Stimulated activated CD4-positive, alpha-beta T cell treated with anti-CD3 and anti-CD28 coated beads, Interleukin-4, amount 100 ng/mL, for 1 hour (primary cell): ENCODE measurements around the gene DDX25.
"Not testable (repeated sequence)": the region's sequence is repeated elsewhere in the genome, so short reads cannot be mapped to it uniquely, and the experiment has no call there.

Experiments used
- DNase-seq: peaks from one replicate; pipeline ENCODE4 v3.0.0-alpha.2; 2020

The DDX25 gene

DNA sequence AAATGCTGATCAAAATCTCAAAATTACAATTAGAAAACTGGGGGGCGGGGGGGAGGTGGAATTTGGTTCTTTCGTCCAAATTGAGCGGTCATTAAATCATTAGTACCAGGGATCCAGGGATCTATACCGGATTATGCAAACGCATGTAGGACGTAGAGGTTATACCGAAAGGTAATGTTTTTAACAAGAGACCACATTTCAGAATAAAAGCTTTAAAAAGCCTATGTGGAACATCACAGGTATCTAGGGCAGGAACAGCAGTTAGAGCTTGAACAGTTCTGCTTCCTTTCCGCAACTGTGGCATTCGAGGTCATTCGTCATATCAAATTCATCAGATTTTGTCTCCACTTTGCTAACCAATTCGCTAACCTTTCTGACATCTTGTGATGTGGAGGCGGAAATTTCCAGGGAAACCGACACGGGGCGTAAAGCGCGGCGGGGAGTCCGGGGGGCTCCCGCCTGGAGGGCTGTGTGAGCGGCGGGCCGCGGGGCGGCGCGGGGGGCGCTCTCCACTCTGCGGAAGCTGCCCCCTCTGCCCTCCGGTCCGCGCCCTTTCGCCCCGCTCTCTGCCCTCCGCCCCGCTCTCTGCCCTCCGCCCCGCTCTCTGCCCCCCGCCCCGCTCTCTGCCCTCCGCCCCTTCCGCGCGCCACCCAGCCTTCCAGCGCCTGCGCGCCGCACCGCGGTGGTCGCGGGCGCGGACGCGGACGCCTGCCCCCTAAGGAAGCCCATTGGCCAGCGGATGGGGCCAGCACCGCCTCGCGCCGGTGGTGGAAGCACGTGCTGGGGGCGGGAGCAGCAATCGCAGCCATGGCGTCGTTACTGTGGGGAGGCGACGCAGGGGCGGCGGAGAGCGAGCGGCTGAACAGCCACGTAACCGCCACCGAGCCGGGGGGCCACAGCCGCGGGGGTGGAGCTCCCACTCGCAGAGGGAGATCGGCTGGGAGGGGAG is at the start of gene DDX25:
DDX25 (plus strand) TSS at position 798 of the 949 bp plus-strand sequence; CDS start at position 808, 10 bp downstream.
- DNase-seq: peak; percentile 17

DNA sequence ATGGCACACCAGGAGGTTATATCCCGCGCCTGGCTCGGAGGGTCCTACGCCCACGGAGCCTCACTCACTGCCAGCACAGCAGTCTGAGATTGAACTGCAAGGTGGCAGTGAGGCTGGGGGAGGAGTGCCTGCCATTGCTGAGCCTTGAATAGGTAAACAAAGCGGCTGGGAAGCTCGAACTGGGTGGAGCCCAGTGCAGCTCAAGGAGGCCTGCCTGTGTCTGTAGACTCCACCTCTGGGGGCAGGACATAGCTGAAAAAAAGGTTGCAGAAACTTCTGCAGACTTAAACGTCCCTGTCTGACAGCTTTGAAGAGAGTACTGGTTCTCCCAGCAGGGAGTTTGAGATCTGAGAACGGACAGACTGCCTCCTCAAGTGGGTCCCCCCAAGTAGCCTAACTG is 46.6 kb upstream of the DDX25 start:
- DNase-seq: not testable (repeated sequence)

DNA sequence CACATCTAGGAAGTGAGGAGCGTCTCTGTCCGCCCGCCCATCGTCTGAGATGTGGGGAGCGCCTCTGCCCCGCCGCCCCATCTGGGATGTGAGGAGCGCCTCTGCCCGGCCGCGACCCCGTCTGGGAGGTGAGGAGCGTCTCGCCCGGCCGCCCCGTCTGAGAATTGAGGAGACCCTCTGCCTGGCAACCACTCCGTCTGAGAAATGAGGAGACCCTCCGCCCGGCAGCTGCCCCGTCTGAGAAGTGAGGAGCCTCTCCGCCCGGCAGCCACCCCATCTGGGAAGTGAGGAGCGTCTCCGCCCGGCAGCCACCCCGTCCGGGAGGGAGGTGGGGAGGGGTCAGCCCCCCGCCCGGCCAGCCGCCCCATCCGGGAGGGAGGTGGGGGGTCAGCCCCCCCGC is 41.5 kb upstream of the DDX25 start:
- DNase-seq: not testable (repeated sequence)

DNA sequence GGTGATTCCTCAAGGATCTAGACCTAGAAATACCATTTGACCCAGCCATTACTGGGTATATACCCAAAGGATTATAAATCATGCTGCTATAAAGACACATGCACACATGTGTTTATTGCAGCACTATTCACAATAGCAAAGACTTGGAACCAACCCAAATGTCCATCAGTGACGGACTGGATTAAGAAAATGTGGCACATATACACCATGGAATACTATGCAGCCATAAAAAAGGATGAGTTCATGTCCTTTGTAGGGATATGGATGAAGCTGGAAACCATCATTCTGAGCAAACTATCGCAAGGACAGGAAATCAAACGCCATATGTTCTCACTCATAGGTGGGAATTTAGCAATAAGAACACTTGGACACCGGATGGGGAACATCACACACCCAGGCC is 39.0 kb upstream of the DDX25 start:
- not testable (repeated sequence) for DNase-seq

DNA sequence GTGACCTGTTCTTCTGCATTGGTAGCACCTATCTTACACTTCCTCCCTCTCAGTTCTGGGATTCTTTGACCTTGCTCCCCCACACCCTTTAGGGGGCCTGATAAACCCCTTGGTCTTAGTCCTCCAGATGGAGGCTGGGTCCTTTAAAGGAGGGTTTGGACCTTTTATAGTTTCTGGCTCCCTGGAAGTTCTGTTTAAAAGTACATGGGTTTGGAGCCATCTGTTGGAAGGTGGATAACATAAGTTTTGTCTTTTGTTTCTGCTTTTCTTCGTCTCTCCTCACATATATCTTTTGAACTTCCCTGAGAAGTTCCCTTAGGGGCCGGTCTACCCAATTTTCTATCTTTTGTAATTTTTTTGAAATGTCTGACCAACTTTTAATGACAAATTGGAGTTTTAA is 34.8 kb upstream of the DDX25 start:
- no peak for DNase-seq

DNA sequence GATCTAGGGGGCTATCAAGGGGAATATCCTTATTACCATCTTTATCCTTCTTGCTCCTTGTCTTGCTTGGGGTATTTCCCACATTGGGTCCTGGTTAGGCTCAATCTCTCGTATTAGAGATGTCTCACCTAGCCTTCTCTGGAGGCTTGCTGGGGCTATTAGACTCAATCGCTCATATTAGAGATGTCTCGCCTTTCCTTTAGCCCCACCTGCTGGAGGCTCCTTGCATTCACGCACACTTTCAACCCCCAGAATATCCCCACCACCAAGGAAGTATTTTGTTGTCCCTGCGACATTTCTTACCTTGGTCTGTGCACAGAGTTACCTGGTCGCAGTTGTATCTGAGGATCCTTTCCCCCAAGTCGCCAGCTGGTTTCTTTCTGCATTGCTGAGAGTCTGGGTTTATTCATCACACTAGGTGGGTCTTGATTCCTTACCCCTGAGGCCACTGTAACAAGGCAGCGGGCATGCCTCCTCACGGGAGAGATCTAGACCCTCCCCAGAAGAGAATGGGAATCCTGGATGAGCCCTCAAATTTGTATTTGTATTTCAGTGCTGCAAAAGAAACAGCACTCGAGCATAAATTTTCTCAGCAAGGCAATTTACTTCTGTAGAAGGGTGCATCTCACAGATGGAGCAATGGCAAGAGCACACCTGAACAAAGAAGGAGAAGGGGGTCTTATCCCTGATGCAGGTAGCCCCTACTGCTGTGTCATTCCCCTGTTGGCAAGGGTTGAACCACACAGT is 32.7 kb upstream of the DDX25 start:
- peak; percentile 12 for DNase-seq

DNA sequence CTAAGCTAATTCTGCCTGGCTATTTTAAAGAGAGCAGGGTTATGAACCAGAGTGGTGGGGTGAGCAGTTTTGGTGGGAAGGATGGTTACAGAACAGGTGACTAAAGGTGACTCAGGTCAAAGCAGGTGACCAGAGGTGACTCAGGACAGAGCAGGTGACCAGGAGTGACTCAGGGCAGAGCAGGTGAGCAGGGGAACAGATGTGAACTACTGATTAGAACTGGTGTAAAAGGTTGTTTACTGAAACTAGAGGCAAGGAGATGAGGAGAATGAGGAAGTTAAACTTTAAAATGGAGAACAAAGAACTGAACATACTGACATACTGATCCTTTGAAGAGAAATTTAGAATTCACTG is 32.2 kb upstream of the DDX25 start:
- DNase-seq: no peak

DNA sequence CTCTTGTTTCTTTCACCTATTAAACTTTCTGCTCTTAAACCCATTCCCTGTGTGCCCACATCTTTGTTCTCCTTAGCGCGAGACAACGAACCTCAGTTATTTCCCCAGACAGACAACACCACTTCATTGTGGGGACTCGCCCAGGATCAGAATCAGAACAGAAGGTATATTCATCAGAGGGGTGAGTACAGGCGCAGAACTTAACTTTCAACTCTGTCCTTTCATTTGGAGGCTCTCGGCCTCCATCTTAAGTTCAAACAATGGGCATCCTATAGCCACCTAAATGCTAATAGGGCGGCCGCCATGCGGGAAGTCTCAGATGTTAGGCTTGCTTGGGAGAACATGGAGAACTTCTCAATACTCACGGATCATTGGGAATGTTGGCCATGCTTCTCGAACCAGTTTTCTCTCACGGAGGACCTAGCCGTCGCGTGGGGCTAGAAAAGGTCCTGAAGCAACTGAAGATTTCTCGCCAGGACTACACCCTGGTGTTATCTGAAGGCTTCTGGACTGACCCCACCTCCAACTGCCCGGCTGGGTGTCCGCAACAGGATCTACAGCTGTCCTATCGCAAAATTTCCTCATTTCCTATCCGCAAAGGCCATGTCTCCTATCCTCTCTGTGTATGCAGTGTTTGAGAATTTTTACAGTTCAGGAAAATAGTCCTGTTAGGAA is 30.3 kb upstream of the DDX25 start:
- no peak for DNase-seq

DNA sequence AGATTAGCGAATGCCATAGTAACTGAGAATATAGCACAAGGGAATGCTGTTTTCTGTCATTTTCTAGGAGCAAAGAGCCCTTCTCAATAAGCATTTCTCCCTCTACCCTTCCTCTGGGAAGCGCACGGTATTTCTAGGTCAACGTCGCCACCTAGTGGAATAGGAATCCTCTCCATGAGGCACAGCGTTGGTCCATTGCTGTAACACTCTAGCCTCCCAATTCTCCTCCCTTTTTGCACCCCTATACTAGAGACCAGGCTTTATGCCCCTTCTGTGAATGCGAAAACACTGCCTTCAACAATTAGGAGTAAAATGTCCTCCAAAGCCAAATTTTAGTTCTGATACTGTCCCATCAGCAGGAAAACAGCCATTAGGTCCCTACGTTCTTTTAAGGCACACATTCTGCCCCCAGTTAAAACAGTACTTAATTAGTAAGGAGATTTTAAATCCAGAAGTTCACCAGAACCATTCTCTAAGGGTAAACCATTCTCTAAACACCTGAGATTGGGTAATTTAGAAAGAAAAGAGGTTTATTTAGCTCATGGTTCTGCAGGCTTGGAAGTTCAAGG is 29.7 kb upstream of the DDX25 start:
- peak; percentile 28 for DNase-seq

DNA sequence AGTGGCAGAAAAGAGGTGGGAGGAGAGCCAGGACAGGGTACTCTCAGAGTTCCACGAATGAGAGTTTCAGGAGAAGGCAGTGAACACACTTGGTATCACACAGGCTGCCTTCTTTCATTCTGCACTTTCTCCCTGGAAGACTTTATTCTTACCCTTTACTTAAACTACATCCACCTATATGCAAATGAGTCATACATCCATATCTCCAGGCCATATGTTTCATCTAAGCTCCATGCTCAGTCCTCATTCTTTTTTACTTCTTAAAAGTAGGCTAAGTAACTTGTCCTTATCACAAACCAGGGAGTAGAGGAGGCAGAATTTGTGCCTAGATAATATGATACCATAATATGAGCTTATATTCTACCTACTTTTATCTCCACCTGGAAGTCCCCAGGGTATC is 23.0 kb upstream of the DDX25 start:
- no peak for DNase-seq

DNA sequence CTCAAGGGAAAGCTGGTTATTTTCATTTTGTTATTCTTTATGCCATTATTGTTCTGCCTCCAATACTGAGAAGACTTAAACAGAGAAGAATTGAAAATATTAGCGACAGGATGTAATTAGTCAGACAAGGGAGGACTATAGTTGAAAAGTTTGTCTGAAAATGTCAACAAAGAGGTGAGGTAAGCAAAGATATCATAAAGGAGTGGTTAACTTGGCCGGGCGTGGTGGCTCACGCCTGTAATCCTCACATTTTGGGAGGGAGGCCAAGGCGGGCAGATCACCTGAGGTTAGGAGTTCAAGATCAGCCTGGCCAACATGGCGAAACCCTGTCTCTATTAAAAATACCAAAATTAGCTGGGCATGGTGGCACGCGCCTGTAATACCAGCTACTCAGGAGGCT is 20.9 kb upstream of the DDX25 start:
- no peak for DNase-seq

DNA sequence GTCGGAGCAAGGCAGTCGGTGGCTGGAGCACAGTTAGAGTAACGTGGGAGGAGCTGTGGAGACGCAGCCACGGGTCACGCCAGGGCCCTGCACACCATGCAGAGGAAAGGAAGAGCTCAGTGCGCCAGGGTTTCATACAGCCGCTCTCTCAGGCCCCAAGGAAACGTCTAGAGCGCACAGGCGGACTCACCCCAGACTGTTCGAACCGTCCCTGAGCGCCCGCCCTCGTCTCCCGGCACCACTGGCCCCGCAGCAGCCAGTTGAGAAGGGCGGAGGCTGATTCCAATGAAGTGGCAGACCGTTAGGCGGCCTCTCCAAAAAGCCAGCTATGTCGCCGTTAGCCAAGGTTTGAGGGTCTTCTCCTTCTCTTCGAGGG is 17.3 kb upstream of the DDX25 start:
- DNase-seq: peak; percentile 36

DNA sequence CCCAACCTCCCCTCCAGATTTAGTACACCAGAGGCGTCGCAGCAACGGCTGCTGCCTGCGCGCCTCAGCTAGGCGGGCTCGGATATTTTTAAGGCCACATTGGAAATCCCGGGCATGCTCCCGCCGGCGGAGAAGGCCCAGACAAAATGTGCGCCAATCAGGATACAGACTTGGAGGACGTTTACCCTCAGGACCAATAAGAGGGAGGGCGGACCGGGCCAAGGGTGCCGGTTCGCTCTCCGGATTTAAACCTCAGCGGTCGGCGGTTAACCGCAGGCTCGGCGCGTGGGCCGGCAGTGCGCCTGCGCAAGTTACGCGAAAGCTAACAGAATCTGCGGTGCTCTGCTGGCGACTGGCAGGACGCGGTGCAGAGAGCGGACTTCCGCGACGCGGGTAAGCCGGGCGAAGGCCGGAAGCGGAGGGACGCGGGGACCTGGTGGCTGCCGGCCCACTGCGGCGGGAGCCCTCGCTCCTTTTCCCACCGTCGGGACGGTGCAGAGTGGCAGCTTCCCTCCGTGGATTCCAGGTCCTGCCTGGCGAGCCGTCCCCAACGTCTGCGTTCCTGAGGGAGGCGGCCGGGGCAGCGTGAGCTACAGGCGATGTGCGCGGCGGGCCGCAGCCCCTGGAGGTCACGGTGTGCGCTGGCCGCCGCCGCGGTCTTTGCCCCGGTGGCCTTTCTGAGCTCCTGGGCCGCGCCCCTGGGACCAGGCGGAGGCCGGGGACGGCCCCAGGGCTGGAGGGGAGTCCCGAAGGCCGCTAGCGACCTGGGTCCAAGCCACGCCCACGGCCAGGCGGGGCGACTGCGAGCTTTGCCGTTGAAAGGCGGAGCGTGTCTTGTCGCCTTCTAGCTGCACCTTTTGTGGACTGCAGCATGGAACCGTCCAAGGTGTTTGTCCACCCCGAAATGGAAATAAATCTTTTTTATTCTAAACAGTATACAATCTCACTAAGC is 16.7 kb upstream of the DDX25 start, which contains the start of gene HYLS1:
HYLS1 (plus strand) TSS at position 296 of the 952 bp plus-strand sequence. CDS start 11,701 bp downstream, outside the sequence.
- peak; percentile 91 for DNase-seq

DNA sequence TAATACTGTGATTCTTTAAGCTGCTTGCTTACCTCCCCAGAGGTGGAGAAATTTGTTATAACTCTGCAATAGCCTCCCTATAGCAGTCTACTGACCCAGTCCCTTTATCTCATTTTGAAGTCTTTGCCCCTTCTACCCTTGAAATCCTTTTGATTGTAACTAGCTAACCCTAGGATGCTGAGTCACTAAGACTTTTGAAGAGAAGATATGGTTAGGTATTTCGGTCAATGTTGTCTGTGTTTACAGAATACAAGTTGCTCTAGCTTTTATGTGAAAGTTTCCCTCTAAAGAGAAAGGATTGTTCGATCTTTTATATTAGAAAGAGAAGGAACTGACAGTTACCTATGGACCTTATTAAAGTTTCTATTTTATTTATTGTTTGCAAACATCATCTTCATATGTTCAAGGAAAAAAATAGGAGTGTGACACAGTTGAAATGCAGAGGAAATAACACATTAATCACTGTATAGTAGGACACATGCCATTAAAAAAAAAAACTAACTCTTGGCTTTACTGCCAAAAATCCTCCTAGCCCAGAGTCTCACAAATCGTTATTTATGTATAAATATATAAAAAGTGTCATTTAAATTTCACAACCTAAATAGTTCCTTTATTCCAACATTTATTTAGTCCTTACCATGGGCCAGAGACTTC is 13.7 kb upstream of the DDX25 start:
- DNase-seq: no peak

DNA sequence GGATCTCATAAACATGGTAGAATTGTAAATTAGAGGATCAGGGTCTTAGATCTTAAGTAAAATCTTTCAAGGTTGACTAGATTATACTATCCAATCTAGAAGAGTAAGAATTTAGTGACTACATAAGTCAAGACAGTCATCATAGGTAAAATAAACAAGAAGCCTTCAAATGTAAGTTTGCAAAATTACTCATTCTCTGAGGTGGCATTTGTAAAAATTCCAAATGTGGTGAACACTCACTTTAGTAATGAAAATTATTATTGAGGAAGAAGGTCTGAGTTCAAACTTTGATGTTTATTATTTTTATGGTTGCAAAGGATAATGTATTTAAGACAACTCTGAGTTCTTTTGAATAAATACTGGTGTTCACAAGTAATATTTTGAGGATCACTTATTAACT is 12.2 kb upstream of the DDX25 start:
- no peak for DNase-seq

DNA sequence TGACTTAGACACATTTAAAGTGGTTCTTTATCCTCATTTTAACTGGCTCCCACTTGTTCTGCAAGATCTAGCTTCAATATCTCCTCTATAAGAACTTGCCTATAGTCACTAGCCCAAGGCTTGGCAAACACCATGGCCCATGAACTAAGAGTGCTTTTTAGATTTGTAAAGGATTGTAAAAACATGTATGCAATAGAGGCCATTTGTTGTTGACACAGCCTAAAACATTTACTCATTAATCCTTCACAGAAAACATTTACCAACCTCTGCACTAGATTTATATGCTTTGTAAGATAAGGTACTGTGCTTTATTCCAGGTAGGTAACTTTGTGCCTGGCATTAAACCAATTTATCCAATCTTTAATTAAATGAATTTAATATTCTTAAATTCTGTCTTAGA is 11.3 kb upstream of the DDX25 start:
- DNase-seq: no peak

DNA sequence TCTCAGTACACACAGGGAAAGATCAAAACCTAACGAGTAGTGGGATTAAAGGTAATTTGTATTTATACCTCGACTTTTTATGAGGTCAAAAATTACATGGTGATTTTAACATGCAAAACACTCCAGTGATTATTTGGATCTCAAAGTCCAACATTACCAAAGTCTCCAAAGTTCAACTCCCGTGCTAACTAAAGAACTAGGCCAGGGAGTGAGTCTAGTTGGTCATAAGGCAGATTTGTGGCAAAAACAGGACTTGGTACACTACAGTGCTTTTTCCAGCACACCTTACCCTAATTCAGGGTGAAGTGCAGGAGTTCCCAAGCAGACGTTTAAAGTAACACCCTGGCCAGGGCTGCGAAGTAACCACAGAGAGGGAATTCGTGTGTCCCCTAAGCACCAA is 2.4 kb upstream of the DDX25 start:
- no peak for DNase-seq

DNA sequence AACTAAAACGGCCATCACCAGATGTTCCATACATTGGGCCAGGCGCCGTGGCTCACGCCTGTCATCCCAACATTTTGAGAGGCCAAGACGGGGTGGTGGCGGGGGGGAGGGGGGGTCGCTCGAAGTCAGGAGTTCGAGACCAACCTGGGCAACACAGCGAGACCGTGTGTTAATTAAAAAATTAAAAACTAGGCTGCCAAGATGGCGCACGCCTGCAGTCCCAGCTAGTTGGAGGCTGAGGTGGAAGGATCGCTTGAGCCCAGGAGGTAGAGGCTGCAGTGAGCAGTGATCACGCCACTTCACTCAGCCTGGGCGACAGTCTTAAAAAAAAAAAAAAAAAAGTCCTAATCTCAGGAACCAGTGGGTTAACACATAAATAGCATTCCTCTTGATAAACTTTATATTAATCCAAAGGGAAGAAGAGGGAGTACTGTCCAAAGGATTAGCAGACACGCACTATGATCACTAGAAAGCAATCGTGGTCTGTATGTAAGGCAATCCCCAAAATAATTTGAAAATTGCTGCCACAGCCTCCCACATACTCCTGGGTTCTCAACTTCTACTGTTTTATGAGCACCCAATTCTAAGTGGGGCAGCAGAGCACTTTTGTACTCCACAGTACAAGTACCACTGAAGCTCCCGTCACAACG is 1.9 kb upstream of the DDX25 start:
- no peak for DNase-seq

DNA sequence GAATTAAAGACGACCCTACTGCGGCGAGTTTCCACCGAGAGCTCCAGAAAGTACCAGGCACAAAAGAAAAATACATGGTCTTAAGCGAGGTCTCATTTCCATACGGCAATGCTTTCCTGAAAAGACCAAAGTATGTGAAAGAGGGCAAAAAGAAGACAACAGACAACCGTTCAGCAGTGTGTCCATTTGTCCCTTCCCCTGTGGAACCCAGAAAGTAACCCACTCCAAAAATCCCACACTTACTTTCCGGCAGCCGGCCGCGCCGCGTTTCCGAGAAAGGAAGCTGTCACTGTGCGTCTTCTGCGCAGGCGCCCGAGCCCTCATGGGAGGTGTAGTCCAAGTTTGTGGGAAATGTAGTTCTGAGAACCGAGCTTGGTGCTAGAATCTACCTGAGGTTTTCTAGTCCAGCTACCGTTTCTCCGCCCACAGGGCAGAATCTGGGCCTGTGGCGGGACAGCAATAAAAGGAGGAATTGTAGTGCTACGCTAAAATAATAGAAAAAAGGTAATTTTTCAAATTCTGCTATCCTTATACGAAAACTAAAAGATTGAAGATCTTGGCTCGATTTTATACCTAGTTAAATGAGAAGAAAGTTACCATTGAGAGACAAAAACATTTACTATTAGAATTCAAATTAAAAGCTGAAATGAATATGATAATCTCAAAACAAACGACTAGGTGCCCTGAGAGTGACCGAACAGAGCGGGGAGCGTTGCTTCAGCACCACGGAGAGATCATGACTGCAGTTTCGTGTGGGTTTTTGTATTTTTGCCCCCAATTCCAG is 1.2 kb upstream of the DDX25 start, which contains the start of gene PUS3:
PUS3 (minus strand) TSS at position 280 of the 784 bp plus-strand sequence. CDS start 6,922 bp downstream, outside the sequence.
- DNase-seq: peak; percentile 92

DNA sequence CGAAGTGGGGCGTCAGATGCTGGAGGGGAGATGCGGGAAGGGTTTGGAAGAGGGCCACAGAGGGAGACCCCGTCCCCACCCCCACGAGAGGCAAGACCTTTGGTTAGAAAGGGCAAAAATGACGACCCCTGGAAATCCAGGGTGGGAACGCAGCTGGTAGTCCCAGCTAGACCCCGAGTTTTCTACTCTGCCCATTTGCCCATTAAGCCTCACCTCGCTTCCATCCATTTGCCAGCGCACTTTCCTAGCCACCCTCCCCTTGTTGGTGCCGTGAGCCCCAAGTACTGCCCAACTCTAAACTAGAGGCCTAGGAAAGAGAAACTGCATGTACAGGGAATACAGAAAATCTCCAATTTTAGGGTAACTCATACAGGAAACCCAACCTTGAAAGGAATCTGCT is 370 bp downstream of the DDX25 start:
- no peak for DNase-seq
